ENCODE measurements around the gene IGFBP4.

The IGFBP4 gene

DNA sequence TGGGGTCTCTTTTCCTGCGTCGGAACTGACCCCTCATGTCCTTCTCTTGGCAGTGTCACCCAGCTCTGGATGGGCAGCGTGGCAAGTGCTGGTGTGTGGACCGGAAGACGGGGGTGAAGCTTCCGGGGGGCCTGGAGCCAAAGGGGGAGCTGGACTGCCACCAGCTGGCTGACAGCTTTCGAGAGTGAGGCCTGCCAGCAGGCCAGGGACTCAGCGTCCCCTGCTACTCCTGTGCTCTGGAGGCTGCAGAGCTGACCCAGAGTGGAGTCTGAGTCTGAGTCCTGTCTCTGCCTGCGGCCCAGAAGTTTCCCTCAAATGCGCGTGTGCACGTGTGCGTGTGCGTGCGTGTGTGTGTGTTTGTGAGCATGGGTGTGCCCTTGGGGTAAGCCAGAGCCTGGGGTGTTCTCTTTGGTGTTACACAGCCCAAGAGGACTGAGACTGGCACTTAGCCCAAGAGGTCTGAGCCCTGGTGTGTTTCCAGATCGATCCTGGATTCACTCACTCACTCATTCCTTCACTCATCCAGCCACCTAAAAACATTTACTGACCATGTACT lies 13.2 kb downstream of the IGFBP4 start:
- DNase-seq (ENCODE audit: low read depth in 2 of 2), result no peak

DNA sequence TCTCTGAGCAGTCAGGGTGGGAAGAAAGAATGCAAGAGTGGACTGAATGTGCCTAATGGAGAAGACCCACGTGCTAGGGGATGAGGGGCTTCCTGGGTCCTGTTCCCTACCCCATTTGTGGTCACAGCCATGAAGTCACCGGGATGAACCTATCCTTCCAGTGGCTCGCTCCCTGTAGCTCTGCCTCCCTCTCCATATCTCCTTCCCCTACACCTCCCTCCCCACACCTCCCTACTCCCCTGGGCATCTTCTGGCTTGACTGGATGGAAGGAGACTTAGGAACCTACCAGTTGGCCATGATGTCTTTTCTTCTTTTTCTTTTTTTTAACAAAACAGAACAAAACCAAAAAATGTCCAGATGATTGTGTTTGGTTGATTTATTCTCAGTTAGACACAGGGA lies 14.1 kb downstream of the IGFBP4 start:
- no peak for DNase-seq (ENCODE audit: low read depth in 2 of 2)

DNA sequence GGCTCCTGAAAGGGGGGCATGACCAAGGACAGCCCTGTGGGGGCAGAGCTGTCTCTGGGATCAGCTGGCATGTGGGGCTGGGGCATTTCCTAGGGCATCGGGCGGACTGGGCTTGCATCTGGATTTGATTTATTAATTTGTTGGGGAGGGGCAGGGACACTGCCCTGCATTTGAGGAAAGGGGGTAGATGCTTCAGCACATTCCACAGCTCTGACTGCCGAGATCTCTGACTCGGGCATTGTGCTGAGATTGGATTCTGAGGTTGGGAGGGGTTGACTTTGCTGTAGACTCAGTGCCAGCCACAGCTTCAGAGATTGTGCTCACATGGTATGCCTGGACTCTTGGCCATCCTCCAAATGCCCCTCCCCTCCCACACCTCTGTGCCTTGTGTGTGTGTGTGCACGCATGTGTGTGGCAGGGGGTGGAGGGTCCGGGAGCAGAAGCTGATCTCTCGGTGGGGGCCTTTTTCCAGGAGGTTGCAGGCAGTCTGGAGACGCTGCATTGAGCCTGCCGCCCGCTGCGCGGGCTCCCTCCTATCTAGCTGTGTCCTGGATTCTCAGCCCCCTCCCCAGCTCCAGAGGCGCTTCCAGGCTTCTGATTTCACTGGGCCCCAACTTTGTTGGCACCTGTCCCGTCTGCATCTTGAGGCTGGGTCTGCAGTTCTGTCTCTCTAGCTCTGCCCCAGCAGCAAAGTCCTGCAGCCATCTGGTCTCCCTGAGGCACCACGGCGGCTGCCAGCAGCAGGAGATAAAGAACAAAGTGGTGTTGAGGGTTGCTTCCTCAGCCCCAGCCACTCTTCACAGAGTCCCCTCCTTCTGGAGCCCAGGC lies 14.9 kb downstream of the IGFBP4 start:
- DNase-seq (ENCODE audit: low read depth in 2 of 2), result no peak

DNA sequence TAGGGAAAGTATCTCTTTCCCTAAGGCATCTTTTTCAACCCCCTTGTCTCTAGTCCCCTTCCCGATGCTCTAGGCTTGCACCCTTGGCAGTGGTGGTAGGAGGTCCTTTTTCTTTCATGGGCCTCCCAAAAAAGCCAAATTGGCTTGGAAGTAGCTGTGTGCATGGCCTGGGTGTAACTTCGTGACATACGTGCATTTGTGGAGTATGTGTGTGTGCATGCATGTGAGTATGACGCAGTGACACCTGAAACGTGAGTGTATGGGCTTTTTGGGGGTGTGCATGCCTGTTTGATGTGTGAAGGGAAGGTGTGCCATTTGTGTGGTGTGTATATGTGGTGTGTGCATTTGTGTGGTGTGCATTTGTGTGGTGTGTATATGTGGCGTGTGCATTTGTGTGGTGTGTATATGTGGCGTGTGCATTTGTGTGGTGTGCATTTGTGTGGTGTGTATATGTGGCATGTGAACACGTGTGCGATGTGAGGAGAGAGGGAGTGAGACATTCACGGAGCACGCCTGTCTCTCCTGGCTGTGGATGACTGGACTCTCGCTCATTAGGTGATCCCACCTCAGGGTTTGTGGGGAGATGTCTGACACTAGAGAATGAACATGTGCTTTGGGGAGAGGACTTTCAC lies 15.7 kb downstream of the IGFBP4 start:
- DNase-seq (ENCODE audit: low read depth in 2 of 2), result no peak

DNA sequence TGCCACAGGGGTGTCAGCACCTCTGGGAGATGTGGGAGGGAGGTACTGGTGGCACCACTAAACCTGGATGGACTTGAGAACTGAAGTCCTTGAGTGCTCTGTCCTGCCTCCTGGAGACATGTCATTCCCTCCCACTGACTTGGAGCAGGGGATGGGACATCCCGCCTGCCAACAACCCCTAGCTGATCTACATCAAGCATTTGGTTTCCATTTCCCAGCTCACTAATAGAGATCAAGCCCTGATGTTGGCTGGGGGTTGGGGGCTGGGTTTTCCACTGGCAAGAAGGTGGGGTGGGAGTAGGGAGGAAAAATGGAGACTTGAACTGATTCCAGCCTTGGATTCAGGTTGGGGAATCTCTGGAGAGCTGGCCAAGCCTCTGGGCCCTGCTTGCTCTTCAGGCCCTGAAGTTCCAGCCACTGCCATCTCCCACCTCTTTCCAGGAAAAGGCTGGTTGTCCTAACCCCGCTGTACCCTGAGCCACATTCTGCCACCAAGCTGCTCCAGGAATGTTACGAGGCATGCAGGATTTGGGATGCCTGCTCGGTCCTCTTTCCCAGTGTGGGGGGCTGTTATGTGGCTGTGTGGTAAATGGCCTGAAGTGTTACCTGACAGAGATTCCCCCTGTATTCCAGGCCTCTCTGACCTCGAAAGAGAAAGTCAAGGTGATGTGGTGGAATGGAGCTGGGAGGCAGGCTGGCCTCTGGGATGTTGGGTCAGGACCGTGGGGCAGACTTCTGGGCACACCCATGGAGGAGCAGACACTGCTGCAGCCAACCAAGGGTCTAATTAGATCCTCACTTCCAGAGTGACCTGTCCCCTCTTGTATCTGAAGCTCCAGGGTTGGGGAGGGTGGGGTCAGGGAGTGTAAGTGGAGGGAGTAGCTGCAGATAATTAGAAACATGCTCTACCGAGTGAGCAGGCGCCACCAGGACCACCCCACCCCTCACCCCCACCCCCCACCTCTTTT lies 16.7 kb downstream of the IGFBP4 start:
- DNase-seq (ENCODE audit: low read depth in 2 of 2), result no peak

DNA sequence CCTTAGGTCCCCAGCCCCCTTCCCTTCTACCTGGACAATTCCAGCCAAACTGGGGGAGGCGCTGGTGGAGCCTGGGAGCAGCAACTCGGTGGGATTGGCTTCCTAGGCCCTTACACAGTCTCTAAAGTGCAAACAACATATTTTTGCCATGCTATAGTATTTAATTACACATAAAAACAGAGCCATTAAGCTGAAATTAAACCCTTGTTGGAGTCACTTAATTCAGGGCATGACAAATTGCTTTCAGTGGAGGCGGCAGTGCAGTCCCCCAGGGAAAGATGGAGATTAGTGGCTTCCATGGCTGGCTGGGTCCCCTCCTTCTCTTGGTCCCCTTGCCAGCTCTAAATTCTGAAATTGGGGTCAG lies 17.3 kb downstream of the IGFBP4 start:
- no peak for DNase-seq (ENCODE audit: low read depth in 2 of 2)

DNA sequence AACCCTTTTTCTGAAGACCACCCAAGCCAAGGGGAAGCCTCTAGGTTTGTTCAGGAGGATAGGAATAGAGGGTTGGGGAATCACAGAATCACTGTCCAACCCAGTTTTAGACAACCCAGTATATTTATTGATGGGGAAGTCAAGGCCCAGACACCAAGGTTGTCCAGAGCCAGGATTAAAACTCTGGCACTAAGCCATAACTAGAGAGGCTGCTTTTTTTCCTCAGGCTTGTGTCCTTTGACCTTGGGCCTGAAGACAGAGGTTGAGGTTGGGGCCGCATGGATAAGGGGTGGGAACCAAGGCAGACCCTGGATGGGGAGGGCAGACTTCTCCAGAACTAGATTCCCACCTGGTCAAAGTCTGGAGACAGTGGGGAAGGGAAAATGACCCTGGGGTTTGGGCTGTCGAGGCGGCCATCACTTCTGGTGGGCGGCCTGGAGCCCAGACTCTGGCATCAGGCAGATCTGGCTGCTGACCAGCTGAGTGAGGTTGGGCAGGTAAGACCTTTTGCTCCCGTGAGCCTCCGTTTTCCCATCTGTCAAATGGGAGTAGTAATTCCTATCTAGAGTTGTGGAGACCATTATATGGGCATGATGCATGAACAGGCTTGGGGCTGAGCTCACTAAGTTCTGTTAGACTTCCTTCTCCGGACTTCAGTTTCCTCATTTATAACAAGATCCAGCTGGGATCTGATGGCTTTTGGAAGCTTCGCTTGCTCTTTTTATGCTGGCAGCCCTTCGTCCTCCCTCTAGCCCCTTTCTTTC lies 17.9 kb downstream of the IGFBP4 start:
- DNase-seq (ENCODE audit: low read depth in 2 of 2), result no peak

DNA sequence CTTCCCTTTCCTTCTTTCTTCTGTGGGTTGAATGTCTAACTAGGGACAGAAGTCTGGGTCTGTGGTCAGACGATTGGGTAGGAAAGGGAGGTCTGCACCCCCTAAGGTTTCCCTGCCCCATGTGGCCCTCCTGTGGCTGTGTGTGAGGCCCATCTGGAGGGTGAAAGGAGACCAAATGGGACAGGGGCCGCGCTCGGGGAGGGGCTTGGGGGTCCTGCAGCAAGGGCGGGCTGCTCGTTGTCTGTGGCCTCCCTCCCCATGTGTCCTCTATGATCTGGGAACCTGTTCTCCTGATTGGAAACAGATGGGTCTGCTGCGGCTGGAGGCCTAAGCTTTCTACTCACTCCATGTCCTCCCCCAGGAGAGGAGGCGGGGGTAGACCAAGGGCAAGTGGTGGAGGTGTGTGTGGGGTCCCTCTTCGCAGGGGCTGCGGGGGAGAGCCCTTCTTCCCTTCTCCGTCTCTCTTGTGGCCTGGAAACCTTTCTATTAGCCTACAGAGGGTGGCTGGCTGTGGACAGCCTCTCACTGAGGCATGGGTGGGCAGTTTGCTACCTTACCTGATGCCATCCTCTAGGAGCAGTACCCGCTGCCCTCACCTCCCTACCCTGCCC lies 18.6 kb downstream of the IGFBP4 start:
- no peak for DNase-seq (ENCODE audit: low read depth in 2 of 2)

DNA sequence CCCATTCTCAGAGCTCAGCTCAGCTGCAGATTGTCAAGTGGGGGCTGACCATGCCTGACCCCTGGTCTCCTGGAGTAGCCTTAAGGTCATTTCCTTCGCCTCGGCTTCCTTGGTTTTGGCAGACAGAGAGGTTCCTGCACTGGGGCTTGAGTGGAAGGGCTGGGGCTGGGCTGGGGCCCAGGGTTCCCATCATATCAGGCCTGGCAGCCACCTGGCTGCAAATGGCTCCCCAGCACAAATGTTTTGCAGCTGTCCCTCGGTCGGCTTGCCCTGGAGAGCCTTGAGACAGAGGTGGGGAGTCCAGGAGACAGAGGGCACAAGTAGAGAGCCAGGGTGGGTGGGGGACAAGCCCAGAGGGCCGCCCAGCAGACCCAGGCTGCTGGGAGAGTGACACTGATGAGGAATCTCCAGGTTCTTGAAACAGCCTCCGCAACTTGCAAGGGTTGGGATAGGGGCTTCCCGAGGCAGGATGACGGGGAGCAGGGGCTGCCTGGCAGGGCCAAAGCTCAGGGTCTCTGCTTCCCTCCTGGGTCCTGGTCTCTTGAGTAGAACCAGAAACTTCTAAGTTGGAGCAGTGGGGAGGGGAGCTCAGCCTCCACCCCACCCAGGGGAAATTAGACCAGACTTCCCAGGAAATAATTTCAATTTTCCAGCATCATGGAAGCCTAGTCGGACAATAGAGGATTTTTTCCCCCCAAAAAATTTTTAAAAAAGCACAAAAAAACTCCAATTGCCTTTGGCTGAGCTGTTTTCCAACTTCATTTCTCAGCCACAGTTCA lies 19.3 kb downstream of the IGFBP4 start:
- no peak for DNase-seq (ENCODE audit: low read depth in 2 of 2)

DNA sequence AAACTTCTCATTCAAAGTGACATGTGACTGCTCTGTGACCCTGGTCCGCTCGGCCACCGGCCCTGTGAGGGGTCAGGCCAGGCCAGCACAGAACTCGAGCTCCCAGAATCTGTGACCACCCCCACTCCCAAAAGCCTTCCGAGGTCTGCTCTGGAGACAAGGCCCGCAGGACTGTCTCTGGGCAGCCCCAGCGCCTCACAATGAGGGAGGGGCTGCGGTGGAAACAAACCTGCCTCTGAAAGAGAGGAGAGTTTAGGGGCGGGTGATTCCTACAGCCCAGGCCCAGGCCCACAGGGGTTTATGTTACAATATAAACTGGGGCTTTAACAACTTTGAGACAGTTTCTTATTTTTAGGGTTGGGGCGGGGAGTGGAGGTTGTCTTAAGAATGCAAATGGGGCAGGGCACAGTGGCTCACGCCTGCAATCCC lies 19.9 kb downstream of the IGFBP4 start:
- DNase-seq (ENCODE audit: low read depth in 2 of 2), result no peak

DNA sequence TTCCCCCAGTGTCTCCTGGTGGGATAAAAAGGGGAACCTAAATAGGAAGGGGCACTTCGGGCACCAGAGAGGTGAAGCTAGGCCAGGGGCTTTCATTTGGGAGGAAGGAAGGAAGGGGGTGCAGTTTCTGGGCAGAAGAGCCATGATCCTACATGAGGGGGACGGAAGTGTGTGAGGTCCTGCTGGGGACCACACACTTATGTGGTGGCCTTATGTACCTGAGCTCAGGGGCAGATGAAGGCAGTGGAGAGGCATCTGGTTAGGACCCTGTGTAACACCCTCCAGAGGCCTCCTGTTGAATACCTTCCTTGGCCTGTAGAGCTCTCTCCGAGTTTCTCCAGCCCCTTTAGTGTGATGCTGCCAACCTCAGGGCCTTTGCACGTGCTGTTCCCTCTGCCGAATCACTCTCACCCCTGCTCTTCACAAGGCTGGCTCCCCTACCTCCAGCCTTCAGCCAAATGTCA lies 21.2 kb downstream of the IGFBP4 start:
- no peak for DNase-seq (ENCODE audit: low read depth in 2 of 2)

DNA sequence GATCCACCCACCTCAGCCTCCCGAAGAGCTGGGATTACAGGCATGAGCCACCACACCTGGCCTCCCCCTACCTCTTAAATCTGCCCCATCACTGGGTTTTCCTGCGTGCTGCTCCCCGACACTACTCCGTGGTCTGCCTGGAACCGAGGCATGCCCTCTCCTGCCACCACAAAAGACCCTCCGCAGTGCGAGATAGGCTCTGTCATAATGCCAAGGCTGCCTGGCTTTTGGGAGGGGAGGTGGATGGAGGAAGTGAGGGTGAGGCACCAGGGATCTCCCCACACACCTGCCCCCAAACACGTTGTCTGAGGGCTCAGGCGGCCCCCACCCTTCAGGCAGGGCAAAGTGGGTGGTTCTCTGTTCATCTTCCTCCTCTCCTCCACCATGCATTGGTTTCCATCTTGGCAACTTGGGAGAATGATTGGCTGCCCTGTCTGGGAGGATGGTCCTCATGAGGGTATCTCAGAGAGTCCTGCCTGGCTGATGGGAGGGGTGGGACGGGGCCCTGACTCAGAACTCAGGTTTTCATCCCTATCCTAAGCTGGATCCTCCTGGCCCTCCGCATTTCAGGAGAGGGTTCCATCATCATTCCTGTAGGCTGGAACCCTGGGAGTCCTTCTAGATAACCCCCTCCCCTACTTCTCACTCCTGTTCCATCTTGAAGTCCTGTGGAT lies 23.2 kb downstream of the IGFBP4 start:
- no peak for DNase-seq (ENCODE audit: low read depth in 2 of 2)

DNA sequence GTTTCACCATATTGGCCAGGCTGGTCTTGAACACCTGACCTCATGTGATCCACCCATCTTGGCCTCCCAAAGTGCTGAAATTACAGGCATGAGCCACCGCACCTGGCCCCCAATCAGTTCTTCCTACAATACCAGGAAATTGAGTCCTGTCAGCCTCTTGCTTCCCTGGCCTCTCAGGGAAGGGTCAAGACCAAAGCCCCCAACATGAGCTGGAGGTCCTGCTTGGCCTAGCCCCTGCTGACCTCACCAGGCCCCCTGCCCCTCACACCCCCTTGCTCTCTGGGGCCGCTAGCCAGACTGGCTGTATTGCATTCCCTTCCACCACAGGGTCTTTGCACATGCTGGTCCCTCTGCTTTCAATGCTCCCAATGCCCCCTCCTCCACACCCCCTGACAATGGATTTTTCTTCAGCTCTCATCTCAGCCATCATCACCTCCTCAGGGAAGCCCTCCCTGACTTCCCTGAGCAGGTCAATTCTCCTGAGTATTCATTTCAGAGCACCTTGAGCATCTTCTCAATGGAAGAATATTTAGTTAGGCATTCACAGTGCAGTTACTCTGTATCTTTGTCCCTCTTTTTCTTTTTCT lies 24.1 kb downstream of the IGFBP4 start:
- DNase-seq (ENCODE audit: low read depth in 2 of 2), result no peak

DNA sequence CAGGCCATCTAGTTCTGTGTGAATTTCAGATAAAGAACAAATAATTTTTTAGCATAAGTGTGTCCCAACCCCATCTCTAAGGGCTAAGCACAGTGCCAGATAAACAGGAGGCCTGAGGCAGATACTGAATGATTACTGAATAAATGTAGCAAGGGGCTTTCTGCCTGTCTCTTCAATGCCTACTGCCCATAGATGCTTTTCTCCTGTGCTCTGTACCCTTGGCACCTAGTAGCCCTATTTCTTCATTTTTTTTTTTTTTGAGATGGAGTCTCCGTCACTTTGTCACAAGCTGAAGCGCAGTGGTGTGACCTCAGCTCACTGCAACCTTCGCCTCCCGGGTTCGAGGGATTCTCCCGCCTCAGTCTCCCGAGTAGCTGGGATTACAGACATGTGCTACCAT lies 25.3 kb downstream of the IGFBP4 start:
- DNase-seq (ENCODE audit: low read depth in 2 of 2), result no peak

DNA sequence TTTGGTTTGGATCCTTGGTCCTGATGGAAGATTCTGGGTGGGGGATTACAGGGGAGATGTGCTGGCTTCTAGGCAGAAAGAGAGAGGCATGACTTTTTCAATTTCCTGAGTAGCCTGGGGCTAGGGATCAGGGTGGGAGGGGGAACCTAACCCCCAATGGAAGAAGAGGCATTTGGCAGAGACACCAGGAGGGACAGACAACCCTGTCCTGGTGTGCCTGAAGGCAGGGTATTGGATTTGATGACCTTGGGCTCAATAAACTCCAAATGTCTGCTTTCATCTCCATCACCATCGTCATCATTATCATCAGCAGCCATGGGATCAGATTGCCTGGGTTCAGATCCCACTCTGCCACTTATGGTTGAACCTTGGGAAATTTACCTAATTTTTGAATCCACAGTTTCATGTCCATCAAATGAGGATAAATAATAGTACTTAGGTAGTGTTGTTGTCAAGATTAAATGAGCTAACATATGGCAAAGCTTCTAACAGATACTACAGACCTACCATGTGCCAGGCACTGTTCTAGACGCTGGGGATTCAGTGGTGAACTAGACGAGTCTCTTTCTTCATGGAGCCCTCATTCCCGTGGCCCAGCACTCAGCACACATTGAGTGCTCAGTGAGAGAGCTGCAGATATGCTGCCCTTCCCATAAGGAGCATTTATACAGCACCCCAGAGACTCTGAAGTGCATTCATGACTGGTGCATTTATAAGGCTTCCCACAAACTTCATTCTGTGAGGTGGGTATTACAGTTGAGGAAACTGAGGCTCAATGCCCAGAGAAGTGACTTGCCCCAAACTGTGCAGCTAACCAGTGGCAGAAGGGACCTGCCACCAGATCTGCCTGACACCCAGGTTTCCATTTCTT lies 26.8 kb downstream of the IGFBP4 start:
- DNase-seq (ENCODE audit: low read depth in 2 of 2), result no peak

DNA sequence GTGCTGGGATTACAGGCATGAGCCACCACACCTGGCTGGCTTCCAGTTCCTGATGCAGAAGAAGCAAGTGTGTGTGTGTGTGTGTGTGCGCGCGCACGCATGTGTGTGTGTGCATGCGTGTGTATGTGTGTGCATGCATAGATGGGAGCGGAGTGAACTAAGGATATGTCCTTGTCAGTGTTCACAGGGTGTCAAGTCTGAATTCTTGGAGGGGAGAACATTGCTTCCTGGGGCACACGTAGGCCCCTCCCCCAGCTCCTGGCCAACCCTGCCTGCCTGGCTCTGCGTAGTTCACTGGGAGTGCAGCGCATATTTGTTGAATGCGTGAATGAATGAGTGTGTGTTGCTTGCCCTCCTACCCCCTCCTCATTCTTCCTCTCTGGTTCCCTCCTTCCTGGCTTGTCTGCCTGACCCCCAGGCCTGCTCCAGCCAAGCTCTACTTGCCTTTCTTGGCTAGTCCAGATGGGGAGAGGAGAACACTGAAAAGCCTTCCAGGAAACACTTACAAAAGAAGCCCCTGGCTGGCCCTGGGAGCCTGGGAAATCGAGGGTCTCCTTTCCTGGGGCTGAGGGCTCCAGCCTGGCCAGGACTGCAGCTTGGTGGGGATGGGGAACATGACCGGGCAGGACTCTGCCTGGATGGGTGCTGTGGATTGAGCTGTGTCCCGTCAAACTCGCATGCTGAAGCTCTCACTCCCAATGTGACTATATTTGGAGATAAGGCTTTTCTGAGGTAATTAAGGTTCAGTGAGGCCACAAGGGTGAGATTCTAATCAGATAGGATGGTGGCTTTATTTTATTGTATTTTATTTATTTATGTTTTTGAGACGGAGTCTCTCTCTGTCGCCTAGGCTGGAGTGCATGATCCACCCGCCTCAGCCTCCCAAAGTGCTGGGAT lies 27.9 kb downstream of the IGFBP4 start:
- no peak for DNase-seq (ENCODE audit: low read depth in 2 of 2)
